Measurements from ENCODE around the gene SFMBT2.
"Not testable (repeated sequence)": the region's sequence is repeated elsewhere in the genome, so short reads cannot be mapped to it uniquely, and the experiment has no call there.

The SFMBT2 gene

DNA sequence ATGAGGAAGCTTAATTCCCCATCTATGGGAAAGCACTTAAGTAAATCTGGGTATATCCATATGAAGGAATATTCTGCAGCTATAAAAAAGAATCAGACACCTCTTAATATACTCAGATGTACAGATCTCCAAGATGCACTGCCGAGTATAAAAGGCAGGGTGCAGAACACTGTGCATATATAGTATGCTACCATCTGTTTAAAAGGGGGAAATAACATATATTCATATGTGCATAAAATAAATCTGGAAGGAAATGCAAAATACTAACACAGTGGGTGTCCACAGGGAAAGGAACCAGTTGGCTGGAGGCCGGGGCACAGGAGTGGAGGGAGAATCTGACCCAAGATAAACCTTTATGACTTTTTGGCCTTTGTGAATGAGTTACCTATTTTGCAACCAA, 201.4 kb downstream of the SFMBT2 start:
- ATAC-seq: no peak

DNA sequence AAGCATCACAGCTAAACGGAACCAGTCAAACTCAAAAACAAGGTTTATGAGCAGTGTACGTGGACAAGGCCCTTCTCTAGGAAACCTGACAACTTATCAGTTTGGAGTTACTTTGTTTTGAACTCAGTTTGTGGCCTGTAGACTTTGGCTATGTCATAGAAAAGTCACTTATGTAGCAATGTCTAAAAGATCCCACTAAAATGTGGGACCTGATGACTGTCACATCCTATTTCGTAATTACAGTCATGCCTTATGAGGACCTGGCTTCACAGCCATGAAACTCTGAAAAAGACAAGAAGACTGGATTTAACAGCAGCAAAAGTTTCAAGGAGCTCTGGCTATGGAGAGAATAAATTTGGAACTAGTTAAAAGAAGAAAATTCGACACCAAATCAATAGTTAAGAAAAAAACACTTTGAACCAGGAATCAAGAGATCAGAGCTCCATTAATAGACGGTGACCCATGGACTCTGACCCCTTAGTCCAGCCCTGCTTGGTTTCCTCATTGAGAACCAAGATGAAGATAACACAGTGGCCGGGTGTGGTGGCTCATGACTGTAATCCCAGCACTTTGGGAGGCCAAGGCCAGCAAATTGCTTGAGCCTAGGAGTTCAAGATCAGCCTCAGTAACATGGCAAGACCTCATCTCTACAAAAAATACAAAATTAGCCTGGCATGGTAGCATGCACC, 204.3 kb downstream of the SFMBT2 start:
- ATAC-seq: no peak

DNA sequence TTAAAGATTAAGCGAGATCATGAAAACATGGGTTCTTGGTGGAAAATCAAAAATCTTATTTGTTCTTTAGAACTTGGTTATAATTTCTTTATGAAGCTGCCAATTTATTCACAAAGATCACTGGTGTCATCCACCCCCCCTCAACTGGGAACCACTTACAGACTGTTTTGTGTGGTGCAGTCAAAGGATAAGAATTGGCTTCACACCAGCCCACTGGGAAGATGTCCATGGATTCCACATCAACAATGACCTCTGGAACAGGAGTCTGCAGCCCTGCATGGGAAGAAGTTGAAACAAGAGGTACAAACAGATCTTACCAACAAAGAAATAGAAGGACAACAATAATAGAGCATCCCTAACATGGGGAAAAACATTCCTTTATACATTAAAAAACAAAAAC, 205.2 kb downstream of the SFMBT2 start:
- no peak for ATAC-seq

DNA sequence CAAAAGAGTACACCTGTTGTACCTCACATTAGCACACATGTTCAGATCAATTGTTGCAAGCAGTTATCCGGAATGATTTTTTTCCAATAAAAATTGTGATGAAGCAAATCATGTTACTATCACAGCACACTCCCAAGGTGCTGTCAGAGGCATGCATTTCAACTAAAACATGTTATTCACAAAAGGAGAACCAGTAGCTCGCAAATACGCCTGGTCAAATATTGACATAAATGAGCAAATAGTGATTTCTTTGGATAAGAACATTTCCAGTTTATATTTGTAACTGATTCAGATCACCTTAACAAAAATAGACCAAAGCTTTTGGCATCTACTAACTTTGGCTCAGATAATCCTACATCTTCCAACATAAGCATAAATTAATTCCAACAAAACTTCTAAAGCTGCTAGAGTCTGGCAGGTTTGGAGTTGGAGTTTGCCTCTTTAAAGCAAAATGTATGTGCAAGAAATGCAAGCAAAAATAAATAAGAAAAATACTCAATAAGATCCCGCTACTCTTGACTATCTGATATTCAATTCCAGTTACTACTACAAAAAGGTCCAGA, 208.0 kb downstream of the SFMBT2 start:
- ATAC-seq: no peak

DNA sequence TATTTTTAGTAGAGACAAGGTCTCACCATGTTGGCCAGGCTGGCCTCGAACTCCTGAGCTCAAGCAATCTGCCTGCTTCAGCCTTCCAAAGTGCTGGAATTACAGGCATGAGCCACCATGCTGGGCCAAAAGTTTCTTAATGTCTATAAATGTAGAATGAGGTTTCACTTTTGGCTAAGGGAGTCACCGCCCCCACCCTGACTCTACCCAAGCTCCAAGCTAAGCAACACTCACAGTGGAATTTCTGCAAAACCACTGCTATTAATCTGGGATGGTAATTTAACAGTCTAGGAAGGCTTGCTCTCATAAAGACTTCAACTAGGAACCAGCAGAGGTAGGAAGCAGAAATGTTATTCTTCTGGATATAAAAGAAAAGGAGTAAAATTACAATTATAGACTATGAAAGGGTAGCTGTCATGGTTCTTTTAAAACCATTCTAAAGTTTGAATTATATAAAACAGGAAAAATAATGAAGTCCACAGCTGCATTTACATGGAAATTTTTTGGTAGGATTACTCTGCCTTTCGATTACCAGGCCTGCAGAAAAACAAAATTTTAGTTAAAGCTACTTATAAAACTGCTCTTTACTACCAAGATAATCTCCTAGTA, 211.6 kb downstream of the SFMBT2 start:
- ATAC-seq: no peak

DNA sequence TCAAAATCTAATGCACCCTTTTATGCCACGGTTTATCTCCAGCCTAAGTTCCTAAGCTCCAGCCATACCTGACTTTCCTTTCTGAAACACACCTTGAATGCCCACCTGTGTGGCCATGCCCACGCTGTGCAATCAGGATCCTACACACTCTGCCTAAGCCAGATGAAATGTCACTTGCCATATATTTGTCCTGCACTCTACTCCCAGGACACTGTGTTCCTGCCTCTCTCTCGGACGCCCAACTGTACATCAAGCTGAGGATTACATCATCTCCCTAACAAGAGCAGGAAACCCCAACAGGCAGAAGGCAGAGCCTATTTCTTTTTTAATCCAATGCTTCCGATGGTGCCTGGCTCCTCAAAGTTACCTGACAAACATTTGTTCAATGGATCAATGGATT, 214.6 kb downstream of the SFMBT2 start:
- no peak for ATAC-seq

DNA sequence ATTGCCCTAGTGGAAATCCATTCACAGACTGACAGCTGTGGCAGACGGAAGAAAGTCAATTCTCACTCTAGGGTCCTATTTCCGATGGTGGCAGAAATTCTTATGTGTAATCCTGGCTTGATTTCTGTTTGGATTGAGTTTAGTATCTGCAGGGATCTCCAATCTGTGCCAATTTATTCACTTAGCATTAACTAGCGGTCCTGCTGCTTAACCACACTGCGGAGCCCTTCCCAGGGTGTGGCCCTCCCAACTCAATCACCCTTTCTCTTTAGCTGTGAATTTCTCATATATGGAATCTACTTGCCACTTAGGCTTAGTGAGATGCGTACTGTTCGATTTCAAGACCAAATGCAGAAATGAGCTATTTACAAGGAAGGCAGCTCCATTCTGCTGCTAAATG, 215.7 kb downstream of the SFMBT2 start:
- no peak for ATAC-seq

DNA sequence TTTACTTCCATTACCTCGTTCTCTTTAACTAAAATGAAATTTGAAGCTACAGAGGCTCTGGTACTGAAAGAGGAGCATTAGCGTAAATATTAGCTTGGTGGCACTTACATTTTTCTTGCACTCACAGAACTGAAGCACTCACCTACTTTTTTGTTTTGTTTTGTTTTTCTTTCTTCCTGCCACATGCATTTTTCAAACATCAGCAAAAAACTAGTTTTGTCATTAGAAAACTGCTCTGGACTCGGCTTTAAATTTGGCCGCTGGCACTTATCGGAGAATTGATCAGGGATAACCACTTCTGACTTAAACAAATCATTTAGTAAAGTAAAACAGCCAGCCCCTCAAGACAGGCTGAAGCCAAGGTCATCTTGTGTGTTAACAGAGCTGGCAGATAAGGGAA, 216.3 kb downstream of the SFMBT2 start:
- no peak for ATAC-seq

DNA sequence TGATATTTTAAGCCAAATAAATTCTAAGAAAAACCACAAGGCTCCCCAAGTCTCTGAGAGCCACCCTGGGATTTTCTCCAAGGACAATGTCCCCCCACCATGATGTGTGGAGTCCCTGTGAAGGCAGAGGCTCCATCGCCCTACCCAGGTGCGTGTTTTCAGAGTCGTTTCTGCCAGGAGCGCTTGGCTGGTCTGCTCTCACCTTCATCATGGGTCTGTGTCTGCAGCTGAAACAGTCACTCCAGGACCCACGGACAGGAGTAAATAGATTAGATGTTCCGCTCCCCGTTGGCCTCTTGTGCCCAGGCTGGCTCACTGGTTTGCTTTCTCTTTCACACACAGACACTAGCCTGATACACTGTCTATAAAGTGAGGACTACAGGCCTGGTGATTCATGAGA, 217.5 kb downstream of the SFMBT2 start:
- ATAC-seq: peak; percentile 88 to 92

DNA sequence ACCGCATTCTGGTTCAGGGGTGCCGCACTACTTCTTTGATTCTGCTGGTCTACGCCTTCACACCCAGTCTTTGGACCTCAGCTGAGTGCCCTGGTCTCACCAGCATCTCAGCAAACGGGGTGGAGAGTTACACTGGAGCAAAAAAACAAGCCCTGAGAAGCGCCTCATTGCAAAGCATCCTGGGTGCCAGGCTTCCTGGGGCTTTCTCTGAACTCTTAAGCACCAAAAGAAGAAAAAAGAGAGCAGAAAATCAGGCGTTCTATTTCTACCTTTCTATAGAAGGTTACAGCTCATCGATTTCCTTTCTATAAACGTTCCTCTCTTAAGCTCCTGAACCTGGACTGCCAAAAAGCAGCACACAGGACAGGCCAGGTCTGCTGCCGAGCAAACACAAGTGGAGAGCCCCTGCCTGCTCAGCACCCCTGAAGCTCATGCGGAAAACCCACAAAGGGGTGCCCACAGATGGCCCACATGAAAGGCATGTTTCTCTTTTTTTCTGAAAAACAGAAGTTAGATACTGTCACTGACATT, 217.9 kb downstream of the SFMBT2 start:
- peak; percentile 77 to 78 for ATAC-seq

DNA sequence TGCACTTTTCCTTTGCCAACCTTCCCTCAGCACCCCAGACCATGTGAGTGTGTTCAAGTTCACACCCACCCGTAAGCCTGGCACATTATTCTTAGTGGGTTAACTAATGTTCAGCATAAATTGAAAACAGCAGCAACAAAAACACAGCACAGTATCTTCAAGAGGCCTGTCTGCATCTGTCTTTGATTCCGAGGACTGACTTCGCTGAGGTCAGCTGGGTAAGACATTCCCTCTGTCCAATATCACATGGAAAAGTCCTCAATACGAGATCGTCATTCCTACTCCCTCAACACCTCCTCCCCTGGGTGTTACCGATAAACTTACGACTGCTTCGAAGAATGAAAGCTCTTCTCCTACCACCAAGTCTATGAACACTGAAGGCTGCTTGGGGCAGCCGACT, 218.8 kb downstream of the SFMBT2 start:
- ATAC-seq: no peak

DNA sequence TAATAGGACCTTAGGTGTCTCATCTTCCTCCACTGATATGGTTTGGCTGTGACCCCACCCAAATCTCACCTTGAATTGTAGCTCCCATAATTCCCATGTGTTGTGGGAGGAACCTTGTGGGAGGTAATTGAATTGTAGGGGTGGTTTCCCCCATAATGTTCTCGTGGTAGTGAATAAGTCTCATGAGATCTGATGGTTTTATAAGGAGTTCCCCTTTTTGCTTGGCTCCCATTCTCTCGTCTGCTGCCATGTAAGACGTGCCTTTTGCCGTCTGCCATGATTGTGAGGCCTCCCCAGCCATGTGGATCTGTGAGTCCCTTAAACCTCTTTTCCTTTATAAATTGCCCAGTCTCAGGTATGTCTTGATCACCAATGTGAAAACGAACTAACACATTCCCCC, 220.1 kb downstream of the SFMBT2 start:
- not testable (repeated sequence) for ATAC-seq

DNA sequence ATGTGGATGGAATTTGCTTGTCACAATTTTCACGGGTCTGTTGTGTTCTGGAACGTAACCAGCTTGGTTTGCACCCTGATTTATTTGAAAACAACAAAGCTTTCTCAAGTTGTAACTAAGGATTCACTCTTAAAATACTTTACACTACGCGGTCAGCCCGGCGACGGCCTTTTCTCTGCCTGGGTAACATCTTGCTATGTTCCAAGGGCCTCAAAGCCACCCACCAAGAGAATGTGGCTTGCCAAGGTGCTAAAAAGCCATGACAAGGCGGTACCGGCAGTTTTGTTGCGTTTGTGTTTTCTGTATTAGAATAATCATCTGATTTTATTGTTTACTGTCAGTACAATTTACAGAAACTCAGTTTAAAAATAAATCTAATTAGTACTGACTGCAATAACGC, 220.9 kb downstream of the SFMBT2 start:
- ATAC-seq: no peak

DNA sequence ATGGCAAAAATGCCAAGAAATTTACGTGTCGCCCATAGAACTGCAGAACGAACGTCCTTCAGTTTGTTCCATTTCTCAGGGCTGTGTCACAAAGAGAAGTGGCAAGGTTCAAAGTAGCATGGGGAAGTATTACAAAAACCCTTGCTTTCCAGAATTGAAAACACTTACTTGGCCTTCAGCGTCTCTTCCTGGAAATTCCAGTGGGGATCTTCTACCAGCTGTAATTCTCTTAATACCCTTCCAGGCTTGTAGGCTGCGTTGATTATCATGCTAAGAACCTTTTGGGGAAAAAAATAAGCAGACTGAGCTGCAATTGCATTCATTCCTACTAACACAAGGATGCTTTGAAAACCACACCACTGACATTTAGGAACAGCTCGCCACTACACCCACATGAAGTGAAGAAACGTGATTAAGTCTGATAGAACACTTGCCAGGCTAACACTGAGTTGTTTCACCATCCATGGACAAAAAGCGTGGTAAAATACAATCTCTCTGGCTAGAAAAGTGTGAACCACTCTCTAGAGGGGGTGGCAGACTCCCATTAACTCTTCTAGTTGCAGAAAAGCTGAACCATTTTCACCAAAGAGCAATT, 222.3 kb downstream of the SFMBT2 start:
- ATAC-seq: no peak

DNA sequence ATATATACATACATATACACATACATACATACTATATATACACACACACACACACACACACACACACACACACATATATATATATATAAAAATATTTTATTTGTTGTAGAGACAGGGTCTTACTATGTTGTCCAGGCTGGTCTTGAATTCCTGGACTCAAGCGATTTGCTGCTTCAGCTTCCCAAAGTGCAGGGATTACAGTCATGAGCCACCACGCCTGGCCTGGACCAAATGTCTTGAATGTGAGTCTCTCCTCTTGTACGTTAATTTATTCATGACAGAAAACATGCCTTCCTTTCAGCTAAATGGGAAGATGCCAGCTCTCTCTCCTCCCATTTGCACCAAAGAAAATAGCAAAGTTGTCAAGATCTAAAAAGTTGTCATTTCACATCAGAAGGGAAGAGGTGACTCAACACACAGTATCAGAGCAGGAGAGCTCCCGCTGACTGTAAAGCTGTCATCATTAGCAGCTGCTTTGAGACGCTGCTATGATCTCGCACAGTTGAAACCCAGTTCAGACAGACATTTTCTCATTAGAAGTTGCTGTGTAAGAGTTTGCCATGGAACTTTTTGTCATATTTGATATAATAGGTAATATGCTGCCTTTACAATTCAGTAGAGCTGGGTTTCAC, 224.3 kb downstream of the SFMBT2 start:
- peak; percentile 85 to 87 for ATAC-seq

DNA sequence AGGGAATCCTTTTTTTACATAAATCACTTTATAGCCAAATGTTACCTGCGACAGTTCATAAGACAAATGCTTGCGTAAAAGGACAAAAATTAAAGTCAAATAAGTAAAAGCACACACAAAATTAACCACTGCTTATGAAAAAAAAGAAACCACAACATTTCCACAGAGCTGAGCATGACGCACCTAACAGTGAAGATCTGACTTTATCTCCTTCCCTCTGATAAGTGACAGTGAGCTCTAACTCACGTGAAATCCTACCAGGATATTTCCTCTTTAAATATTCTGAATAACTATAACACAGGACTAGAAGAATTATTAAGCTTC, 225.5 kb downstream of the SFMBT2 start:
- peak; percentile 30 to 62 for ATAC-seq

DNA sequence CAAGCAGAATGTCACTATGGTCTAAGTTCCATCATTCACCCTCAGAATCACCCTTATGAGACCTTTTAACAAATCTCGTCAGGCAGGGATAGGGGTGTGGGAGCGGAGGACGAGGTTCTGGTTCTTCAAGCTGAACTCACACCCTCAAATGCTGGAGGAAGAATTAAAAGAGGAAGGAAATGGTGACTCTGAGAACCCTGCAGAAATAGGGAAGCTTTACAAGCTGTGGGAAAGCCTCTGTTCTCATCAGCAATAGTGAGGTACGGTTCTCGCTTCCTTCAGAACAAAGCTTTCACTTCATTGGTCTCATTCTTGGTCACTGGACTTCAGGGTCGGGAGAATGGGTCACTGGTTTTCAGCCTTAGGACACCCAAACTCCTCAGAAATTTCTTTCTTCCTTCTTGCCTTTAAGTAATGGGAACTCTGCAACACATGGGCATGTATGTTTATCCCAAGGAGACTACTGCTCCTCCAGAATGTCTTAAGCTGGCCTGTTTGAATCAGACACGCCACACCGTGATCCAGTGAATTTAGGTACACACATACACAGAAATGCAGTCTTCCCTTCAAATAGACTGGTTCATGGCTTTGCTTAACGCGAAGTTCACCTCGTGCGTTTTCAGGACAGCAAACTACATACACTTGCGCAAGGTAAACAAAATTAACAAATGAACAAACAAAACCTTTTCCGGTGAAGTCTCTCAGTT, 226.0 kb downstream of the SFMBT2 start:
- ATAC-seq: no peak

DNA sequence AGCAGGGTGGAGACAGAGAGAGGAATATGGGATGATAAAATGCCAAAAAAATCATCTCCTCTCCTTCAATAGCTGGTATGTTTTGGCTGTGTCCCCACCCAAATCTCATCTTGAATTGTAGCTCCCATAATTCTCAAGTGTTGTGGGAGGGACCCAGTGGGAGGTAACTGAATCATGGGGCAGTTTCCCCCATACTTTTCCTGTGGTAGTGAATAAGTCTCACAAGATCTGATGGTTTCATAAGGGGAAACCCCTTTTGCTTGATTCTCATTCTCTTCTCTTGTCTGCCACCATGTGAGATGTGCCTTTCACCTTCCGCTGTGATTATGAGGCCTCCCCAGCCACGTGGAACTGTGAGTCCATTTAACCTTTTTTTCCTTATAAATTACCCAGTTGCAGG, 226.7 kb downstream of the SFMBT2 start:
- ATAC-seq: not testable (repeated sequence)

DNA sequence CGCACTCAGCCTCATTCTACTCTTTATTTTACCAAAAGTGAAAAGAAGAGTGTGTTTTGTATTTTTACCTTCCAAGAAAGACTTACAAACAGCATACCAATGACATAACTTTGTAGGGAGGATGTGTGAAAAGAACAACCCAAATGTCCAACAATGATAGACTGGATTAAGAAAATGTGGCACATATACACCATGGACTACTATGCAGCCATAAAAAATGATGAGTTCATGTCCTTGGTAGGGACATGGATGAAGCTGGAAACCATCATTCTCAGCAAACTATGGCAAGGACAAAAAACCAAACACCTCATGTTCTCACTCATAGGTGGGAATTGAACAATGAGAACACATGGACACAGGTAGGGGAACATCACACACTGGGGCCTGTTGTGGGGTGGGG, 228.5 kb downstream of the SFMBT2 start:
- ATAC-seq: not testable (repeated sequence)

DNA sequence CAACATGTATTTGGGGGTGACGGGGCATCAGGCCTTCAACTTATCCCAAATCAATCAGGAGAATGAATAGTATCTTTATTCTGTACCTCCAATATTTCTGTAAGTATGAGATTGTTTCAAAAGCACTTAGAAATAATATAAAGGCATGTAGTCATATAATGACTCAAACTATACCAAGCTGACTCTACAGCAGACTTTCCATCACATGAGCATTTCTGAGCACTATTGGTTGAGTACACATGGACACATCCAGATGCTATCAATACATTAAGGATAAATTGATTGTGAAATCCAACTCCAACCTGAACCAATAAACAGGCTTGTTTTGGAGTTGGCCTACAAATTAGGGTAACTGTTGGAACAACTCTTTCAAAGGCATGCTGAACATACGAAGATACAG, 229.4 kb downstream of the SFMBT2 start:
- no peak for ATAC-seq

DNA sequence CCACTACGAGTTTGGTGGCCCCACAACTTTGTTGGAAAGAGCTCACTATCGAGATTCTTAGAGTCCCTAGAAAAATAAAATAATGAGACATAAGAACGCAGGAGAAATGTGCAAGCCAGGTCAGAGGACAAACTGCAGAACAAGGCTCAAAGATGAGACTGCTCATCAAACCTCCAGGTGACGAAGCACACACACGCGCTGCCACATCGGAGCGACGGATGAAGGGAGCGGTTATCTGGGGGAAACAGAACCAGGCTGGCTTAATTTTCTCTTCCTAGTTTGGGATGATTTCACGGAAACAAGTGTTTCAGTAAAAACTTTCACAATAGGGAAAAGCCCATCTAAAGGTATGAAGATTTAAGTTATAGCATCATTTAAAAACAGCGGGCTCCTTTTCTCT, 231.3 kb downstream of the SFMBT2 start:
- no peak for ATAC-seq

DNA sequence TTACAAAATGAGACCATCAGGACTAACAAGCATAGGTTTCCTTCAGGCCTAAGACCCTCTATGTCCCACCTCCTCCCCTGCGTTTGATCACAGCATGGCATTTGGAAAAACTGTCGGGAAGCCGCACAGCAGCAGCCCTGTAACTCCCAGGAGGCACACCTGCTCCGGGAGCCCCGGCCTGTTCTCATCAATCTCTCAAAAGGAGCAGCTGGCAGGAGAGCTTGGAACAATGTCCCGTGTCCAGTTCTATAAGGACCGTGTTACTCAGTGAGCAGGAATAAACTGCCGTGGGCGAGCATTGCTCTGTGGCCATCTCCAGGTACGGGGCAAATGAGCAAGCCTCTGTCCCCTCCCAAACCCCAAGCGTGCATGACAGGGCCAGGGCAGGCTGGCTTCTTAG, 236.9 kb downstream of the SFMBT2 start:
- no peak for ATAC-seq

DNA sequence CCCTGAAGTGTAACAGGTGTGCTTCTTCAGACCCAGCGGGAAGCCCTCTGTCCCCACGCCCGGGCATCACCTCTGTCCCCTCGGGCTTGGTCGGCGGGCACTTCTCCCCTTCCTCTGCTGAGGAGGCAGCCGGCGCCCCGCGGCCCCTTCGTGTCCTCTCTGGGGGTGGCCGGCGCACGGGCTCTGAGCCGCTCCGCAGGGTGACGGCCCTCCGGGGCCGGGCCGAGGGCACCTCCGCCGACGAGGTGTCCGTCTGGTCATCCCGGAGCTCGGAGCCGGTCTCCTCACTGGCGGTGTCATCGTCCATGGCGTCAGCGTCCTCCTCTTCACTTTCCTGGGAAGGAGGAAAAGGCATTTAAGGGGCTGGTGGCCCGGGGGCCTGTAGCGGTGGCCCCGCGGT, 239.0 kb downstream of the SFMBT2 start:
- ATAC-seq: no peak

Data from activated CD4-positive, CD25-positive, alpha-beta regulatory T cell treated with anti-CD3 and anti-CD28 coated beads, Interleukin-2, amount 50 U/mL, for 24 hours (primary cell).